PC-9 (cell line): ENCODE data around the gene RBM14. TPM values are rescaled to one million over a fixed set of nuclear protein-coding genes. Genes with fewer than 3 reads are reported as not detected.
"Not testable (repeated sequence)": the region's sequence is repeated elsewhere in the genome, so short reads cannot be mapped to it uniquely, and the experiment has no call there.

ENCODE experiments used
- BruUV-seq: library from RNA; stranded (reverse); fragments of 400-500 nt; replicated peaks from 2 replicates; lab custom pipeline; 2021; lab: Mats Ljungman, UMichigan
- CTCF ChIA-PET: fragments of 300-600 bp; sonication (Branson Sonifier 250); formaldehyde crosslinking; loops from one replicate; lab custom pipeline; 2022; ENCODE audit warnings: antibody characterized with exemption; lab: Charles Lee
- POLR2A ChIA-PET: fragments of 300-600 bp; sonication (Branson Sonifier 250); formaldehyde crosslinking; loops from one replicate; lab custom pipeline; 2022; ENCODE audit warnings: antibody characterized with exemption; ENCODE audit not compliant: unreplicated experiment; lab: Charles Lee
- DNase-seq, 2 experiments: peaks; one replicate each; pipeline versions ENCODE4 v3.0.0 to v3.0.0-alpha.2; 2015 to 2022; ENCODE audit warnings: mixed read lengths in 1 of 2
- H2AFZ ChIP-seq: fragments of 200-600 bp; sonication (generic); 2 replicates; pipeline ENCODE4 v1.8.1; 2017; ENCODE audit warnings: antibody characterized with exemption
- H3F3A ChIP-seq: fragments of 200-600 bp; sonication (generic); 2 replicates; pipeline ENCODE4 v1.8.1; 2017; ENCODE audit warnings: antibody characterized with exemption, mild to moderate bottlenecking, low read depth; ENCODE audit not compliant: insufficient read depth
- H3K27ac ChIP-seq: fragments of 200-600 bp; sonication (generic); 2 replicates; pipeline ENCODE4 v1.6.1; 2016; ENCODE audit warnings: mixed run types
- H3K27me3 ChIP-seq: fragments of 200-600 bp; sonication (generic); 2 replicates; pipeline ENCODE4 v1.6.1; 2016; ENCODE audit warnings: low read depth, mixed run types; ENCODE audit not compliant: insufficient read depth
- H3K36me3 ChIP-seq: fragments of 200-600 bp; sonication (generic); 2 replicates; pipeline ENCODE4 v1.6.1; 2016; ENCODE audit warnings: low read depth, mixed run types
- H3K4me1 ChIP-seq: fragments of 200-600 bp; sonication (generic); replicated peaks from 2 replicates; pipeline ENCODE4 v1.6.1; 2016; ENCODE audit warnings: mixed run types; ENCODE audit not compliant: insufficient read depth
- H3K4me2 ChIP-seq: fragments of 200-600 bp; sonication (generic); 2 replicates; pipeline ENCODE4 v1.6.1; 2017; ENCODE audit warnings: mixed run types
- H3K4me3 ChIP-seq: fragments of 200-600 bp; sonication (generic); 2 replicates; pipeline ENCODE4 v1.6.1; 2016; ENCODE audit warnings: mixed run types
- H3K79me2 ChIP-seq: fragments of 200-600 bp; sonication (generic); 2 replicates; pipeline ENCODE4 v1.6.1; 2017; ENCODE audit warnings: low read depth, mixed run types
- H3K9me2 ChIP-seq: fragments of 200-600 bp; sonication (generic); 2 replicates; pipeline ENCODE4 v1.8.1; 2017; ENCODE audit warnings: mild to moderate bottlenecking; ENCODE audit not compliant: insufficient read depth
- H3K9me3 ChIP-seq: fragments of 200-600 bp; sonication (generic); 2 replicates; pipeline ENCODE4 v1.8.1; 2016; ENCODE audit warnings: low read depth; ENCODE audit not compliant: insufficient read depth
- H4K20me1 ChIP-seq: fragments of 200-600 bp; sonication (generic); 2 replicates; pipeline ENCODE4 v1.8.1; 2017; ENCODE audit not compliant: insufficient read depth
- CTCF ChIP-seq: fragments of 200-600 bp; sonication (generic); conservative IDR thresholded peaks from 2 replicates; pipeline ENCODE4 v1.6.1; 2017; ENCODE audit warnings: mixed run types, antibody characterized with exemption, mild to moderate bottlenecking, moderate library complexity
- EZH2 ChIP-seq: fragments of 200-600 bp; sonication (generic); IDR thresholded peaks from 2 replicates; pipeline ENCODE4 v1.8.0; 2017; ENCODE audit warnings: antibody characterized with exemption, low read depth
- intact Hi-C: fragments of 100-400 bp; cut with micrococcal nuclease; formaldehyde crosslinking; loops from one replicate; pipeline ENCODE4 v1.10.0; 2022; ENCODE audit not compliant: unreplicated experiment
- total RNA-seq: library from RNA; stranded (reverse); gene quantifications from 2 replicates; pipeline ENCODE4 v1.2.3, GENCODE V29; 2021

Gene RBM14
- total RNA-seq, 1 experiment from 2014 or later = 108 TPM

- intact Hi-C loops = no loop called here
- no peaks in the 10 kb centered on the region for H4K20me1 ChIP-seq
- peaks cover 16% of the 10 kb centered on the region; the same call in 1 of the 2 replicates for H3K9me3 ChIP-seq
- H3K27ac ChIP-seq = no peak overlapping the region
- H3K79me2 ChIP-seq = no peaks in the 10 kb centered on the region
- no peaks in the 10 kb centered on the region for H3K4me1 ChIP-seq
- BruUV-seq = no TSS peak
- H3K36me3 ChIP-seq = no peaks in the 10 kb centered on the region
- H3K4me3 ChIP-seq = no peak overlapping the region
- DNase-seq = no peak
- H3K27me3 ChIP-seq = peaks cover 45% of the 10 kb centered on the region
- no peaks in the 10 kb centered on the region for H3K9me2 ChIP-seq
- TF ChIP-seq CTCF (no peak), EZH2 (no peak)
- CTCF ChIA-PET = no interaction called here
- no peak overlapping the region for H3K4me2 ChIP-seq
- POLR2A ChIA-PET = no interaction called here
- no peak overlapping the region for H2AFZ ChIP-seq
- H3F3A ChIP-seq = peaks cover 5% of the 10 kb centered on the region
Measured at GRCh38 chr11:66581261-66581660, 35.2 kb upstream of the RBM14 start.

- DNase-seq, H3K4me1 ChIP-seq, BruUV-seq, H2AFZ ChIP-seq, H3K36me3 ChIP-seq, H3F3A ChIP-seq, H3K9me2 ChIP-seq, H3K4me3 ChIP-seq, CTCF ChIA-PET, H3K27ac ChIP-seq, H3K79me2 ChIP-seq, H4K20me1 ChIP-seq, H3K4me2 ChIP-seq, intact Hi-C loops, POLR2A ChIA-PET: not testable (repeated sequence)
- Histone ChIP-seq H3K9me3 (peaks cover 16% of the 10 kb centered on the region; the same call in 1 of the 2 replicates), H3K27me3 (peaks cover 34% of the 10 kb centered on the region)
Measured at GRCh38 chr11:66582565-66583147, 33.8 kb upstream of the RBM14 start.

- H3K4me2 ChIP-seq, DNase-seq, BruUV-seq, H3K9me2 ChIP-seq, intact Hi-C loops, H3K4me1 ChIP-seq, H4K20me1 ChIP-seq, H3K36me3 ChIP-seq, H3K79me2 ChIP-seq, CTCF ChIA-PET, H2AFZ ChIP-seq, H3F3A ChIP-seq, H3K27ac ChIP-seq, H3K4me3 ChIP-seq: not testable (repeated sequence)
- peaks cover 16% of the 10 kb centered on the region; the same call in 1 of the 2 replicates for H3K9me3 ChIP-seq
- POLR2A ChIA-PET = interaction anchor here (0.6 kb wide), 1 partner anchor 213 kb away, joined by 3 read pairs; no protein-coding TSS in a partner anchor
- peaks cover 15% of the 10 kb centered on the region; the same call in 1 of the 2 replicates for H3K27me3 ChIP-seq
Measured at GRCh38 chr11:66585447-66585846, 31.0 kb upstream of the RBM14 start.

- no peaks in the 10 kb centered on the region for H3K36me3 ChIP-seq
- H3K9me3 ChIP-seq = peaks cover 16% of the 10 kb centered on the region; the same call in 1 of the 2 replicates
- H3K27ac ChIP-seq = no peak overlapping the region
- no peaks in the 10 kb centered on the region for H3K9me2 ChIP-seq
- H3K4me2 ChIP-seq = no peak overlapping the region
- POLR2A ChIA-PET = interaction anchor here (0.6 kb wide), 2 partner anchors 101 to 214 kb away, joined by 3 to 6 read pairs; no protein-coding TSS in a partner anchor
- no TSS peak for BruUV-seq
- TF ChIP-seq EZH2 = no peak
- no peak for TF ChIP-seq CTCF
- H3F3A ChIP-seq = peaks cover 6% of the 10 kb centered on the region
- 0 out of 2 replicates have a peak, but pooled peaks cover 15% of the 10 kb centered on the region for H3K27me3 ChIP-seq
- no peak overlapping the region for H2AFZ ChIP-seq
- CTCF ChIA-PET = no interaction called here
- no peaks in the 10 kb centered on the region for H3K4me1 ChIP-seq
- DNase-seq = no peak
- H3K79me2 ChIP-seq = no peaks in the 10 kb centered on the region
- no peaks in the 10 kb centered on the region for H4K20me1 ChIP-seq
- H3K4me3 ChIP-seq = no peak overlapping the region
- intact Hi-C loops = no loop called here
Measured at GRCh38 chr11:66586136-66586535, 30.3 kb upstream of the RBM14 start.

- 0 out of 2 replicates have a peak, but pooled peaks cover 12% of the 10 kb centered on the region for H3K27me3 ChIP-seq
- H3K9me3 ChIP-seq, H3K4me2 ChIP-seq, H3K4me3 ChIP-seq, H3K27ac ChIP-seq, POLR2A ChIA-PET, H4K20me1 ChIP-seq, CTCF ChIA-PET, H3K9me2 ChIP-seq, H3K36me3 ChIP-seq, H2AFZ ChIP-seq, intact Hi-C loops, DNase-seq, BruUV-seq: not testable (repeated sequence)
- peaks cover 12% of the 10 kb centered on the region for H3K79me2 ChIP-seq
- H3F3A ChIP-seq = peaks cover 12% of the 10 kb centered on the region
- H3K4me1 ChIP-seq = peaks cover 15% of the 10 kb centered on the region
Measured at GRCh38 chr11:66589315-66589714, 27.1 kb upstream of the RBM14 start.
